ENCODE data around the gene CDH19. TPM values are rescaled to one million over a fixed set of nuclear protein-coding genes. Genes with fewer than 3 reads are reported as not detected.

CDH19 gene
- total RNA-seq, 6 donors from 2014 or later, result 1.0 to 3.1 (median 1.3) TPM

- ATAC-seq (ENCODE audit: low FRiP score in 2 of 2) (peak in 1 of 2 donors; percentile 73), DNase-seq (peak in 1 of 2 donors; percentile 37)
- 44 to 50% methylated on average over 4 of the region's 4 CpGs for WGBS, 2 donors
- H3K4me3 ChIP-seq, result no peak overlapping the region
- TF ChIP-seq EP300 (IDR thresholded peaks at IDR 0.05) (no peak), CTCF (IDR thresholded peaks at IDR 0.05) (no peak), POLR2AphosphoS5 (IDR thresholded peaks at IDR 0.05) (no peak), POLR2A (IDR thresholded peaks at IDR 0.05) (no peak)
- no peak overlapping the region for H3K27ac ChIP-seq
- H3K27me3 ChIP-seq, result no peaks in the 10 kb centered on the region
- no peaks in the 10 kb centered on the region for H3K9me3 ChIP-seq
- no peaks in the 10 kb centered on the region for H3K36me3 ChIP-seq
- no peaks in the 10 kb centered on the region for H3K4me1 ChIP-seq
Observed at GRCh38 chr18:66640431-66640830, 36.5 kb upstream of the CDH19 start.

- ATAC-seq (ENCODE audit: low FRiP score in 2 of 2) (peak in 1 of 2 donors; percentile 65), DNase-seq (no peak)
- no peaks in the 10 kb centered on the region for H3K9me3 ChIP-seq
Observed at GRCh38 chr18:66638856-66639629, 35.2 kb upstream of the CDH19 start.

GRCh38 chr18:66635342-66635741 is 31.5 kb upstream of the CDH19 start:
- no peak overlapping the region for H3K27ac ChIP-seq
- no peak overlapping the region for H3K4me3 ChIP-seq
- H3K4me1 ChIP-seq, result no peaks in the 10 kb centered on the region
- H3K9me3 ChIP-seq, result no peaks in the 10 kb centered on the region
- TF ChIP-seq POLR2A (IDR thresholded peaks at IDR 0.05) (no peak), CTCF (IDR thresholded peaks at IDR 0.05) (no peak), POLR2AphosphoS5 (IDR thresholded peaks at IDR 0.05) (no peak), EP300 (IDR thresholded peaks at IDR 0.05) (no peak)
- no peak for DNase-seq
- H3K27me3 ChIP-seq, result no peaks in the 10 kb centered on the region
- no peak for ATAC-seq (ENCODE audit: low FRiP score in 2 of 2)
- H3K36me3 ChIP-seq, result no peaks in the 10 kb centered on the region

More at GRCh38 chr18:66638856-66639629, 35.2 kb upstream of the CDH19 start:
- TF ChIP-seq EP300 (IDR thresholded peaks at IDR 0.05) (no peak), POLR2AphosphoS5 (IDR thresholded peaks at IDR 0.05) (no peak), POLR2A (IDR thresholded peaks at IDR 0.05) (no peak), CTCF (IDR thresholded peaks at IDR 0.05) (no peak)
- Histone ChIP-seq H3K27me3 (no peaks in the 10 kb centered on the region), H3K4me3 (no peak overlapping the region), H3K36me3 (no peaks in the 10 kb centered on the region), H3K27ac (no peak overlapping the region), H3K4me1 (no peaks in the 10 kb centered on the region)
- WGBS, 2 donors, result 60 to 61% methylated on average over 5 of the region's 5 CpGs

- 80 to 96% methylated on average over 1 of the region's 1 CpG for WGBS, 2 donors
- no peak for DNase-seq
Observed at GRCh38 chr18:66632756-66633155, 28.9 kb upstream of the CDH19 start.

More at GRCh38 chr18:66632756-66633155, 28.9 kb upstream of the CDH19 start:
- no peak for ATAC-seq (ENCODE audit: low FRiP score in 2 of 2)
- Histone ChIP-seq H3K36me3 (no peaks in the 10 kb centered on the region), H3K27me3 (no peaks in the 10 kb centered on the region), H3K4me1 (no peaks in the 10 kb centered on the region), H3K27ac (no peak overlapping the region), H3K4me3 (no peak overlapping the region), H3K9me3 (no peaks in the 10 kb centered on the region)
- TF ChIP-seq POLR2AphosphoS5 (IDR thresholded peaks at IDR 0.05) (no peak), CTCF (IDR thresholded peaks at IDR 0.05) (no peak), EP300 (IDR thresholded peaks at IDR 0.05) (no peak), POLR2A (IDR thresholded peaks at IDR 0.05) (no peak)

Measured in upper lobe of left lung (tissue), 6 donors.